Stimulated activated CD8-positive, alpha-beta memory T cell treated with anti-CD3 and anti-CD28 coated beads, Interleukin-12 subunit alpha, Interleukin-12 subunit beta, amount 100 ng/mL, for 24 hours (primary cell): ENCODE data around the gene MRFAP1.

Experiments used
- DNase-seq: peaks from one replicate; pipeline ENCODE4 v3.0.0-alpha.2; 2020; ENCODE audit errors: extremely low read depth

The MRFAP1 gene

GRCh38 chr4:6640292-6641163 is at the start of gene MRFAP1:
Gene MRFAP1, plus strand, starts transcription at chr4:6640685. Its CDS starts 178 bp downstream, at chr4:6640863.
- peak; percentile 82 for DNase-seq

GRCh38 chr4:6591313-6591712 is 49.2 kb upstream of the MRFAP1 start:
- DNase-seq, result no peak

GRCh38 chr4:6591781-6592180 is 48.7 kb upstream of the MRFAP1 start:
- no peak for DNase-seq

GRCh38 chr4:6592804-6593563 is 47.5 kb upstream of the MRFAP1 start:
- DNase-seq, result no peak

GRCh38 chr4:6594341-6594740 is 46.1 kb upstream of the MRFAP1 start:
- DNase-seq, result no peak

- no peak for DNase-seq
Measured at GRCh38 chr4:6594826-6595355, 45.6 kb upstream of the MRFAP1 start.

- DNase-seq, result no peak
Measured at GRCh38 chr4:6595897-6596537, 44.5 kb upstream of the MRFAP1 start.

GRCh38 chr4:6596948-6597347 is 43.5 kb upstream of the MRFAP1 start:
- DNase-seq, result no peak

- DNase-seq, result no peak
Measured at GRCh38 chr4:6598127-6598526, 42.4 kb upstream of the MRFAP1 start.

GRCh38 chr4:6598641-6599040 is 41.8 kb upstream of the MRFAP1 start:
- no peak for DNase-seq

GRCh38 chr4:6601661-6602250 is 38.7 kb upstream of the MRFAP1 start:
- DNase-seq, result no peak

- no peak for DNase-seq
Measured at GRCh38 chr4:6602289-6602688, 38.2 kb upstream of the MRFAP1 start.

- DNase-seq, result no peak
Measured at GRCh38 chr4:6603128-6603527, 37.4 kb upstream of the MRFAP1 start.

GRCh38 chr4:6605114-6605513 is 35.4 kb upstream of the MRFAP1 start:
- DNase-seq, result no peak

GRCh38 chr4:6605605-6606004 is 34.9 kb upstream of the MRFAP1 start:
- DNase-seq, result no peak

GRCh38 chr4:6606465-6607235 is 33.8 kb upstream of the MRFAP1 start:
- no peak for DNase-seq

GRCh38 chr4:6607368-6608055 is 33.0 kb upstream of the MRFAP1 start:
- DNase-seq, result no peak

GRCh38 chr4:6608758-6609414 is 31.6 kb upstream of the MRFAP1 start:
- no peak for DNase-seq

- no peak for DNase-seq
Measured at GRCh38 chr4:6609415-6610079, 30.9 kb upstream of the MRFAP1 start.
